DOHH2 (cell line): ENCODE measurements around the gene MCRIP1.

Experiments used
- H3F3A ChIP-seq: fragments of 200-600 bp; sonication (generic), shearing (Covaris generic); 2 replicates; pipeline ENCODE4 v1.6.0; 2016; ENCODE audit warnings: antibody characterized with exemption, mild to moderate bottlenecking; ENCODE audit not compliant: control insufficient read depth, insufficient read depth
- H3K27ac ChIP-seq: fragments of 200-600 bp; sonication (generic); 2 replicates; pipeline ENCODE4 v1.5.1; 2014; ENCODE audit warnings: low read depth, mild to moderate bottlenecking, low read length, moderate library complexity
- H3K27me3 ChIP-seq: fragments of 200-600 bp; sonication (generic); 2 replicates; pipeline ENCODE4 v1.6.1; 2014; ENCODE audit warnings: mild to moderate bottlenecking, low read length, mixed read lengths; ENCODE audit not compliant: control insufficient read depth
- H3K36me3 ChIP-seq: fragments of 200-600 bp; sonication (generic); 2 replicates; pipeline ENCODE4 v1.6.1; 2014; ENCODE audit warnings: mild to moderate bottlenecking, low read length, moderate library complexity, mixed read lengths; ENCODE audit not compliant: control insufficient read depth
- H3K4me1 ChIP-seq: fragments of 200-600 bp; sonication (generic); 2 replicates; pipeline ENCODE4 v1.6.1; 2014; ENCODE audit warnings: mild to moderate bottlenecking, low read length, mixed read lengths; ENCODE audit not compliant: control insufficient read depth
- H3K4me2 ChIP-seq: fragments of 200-600 bp; sonication (generic); 2 replicates; pipeline ENCODE4 v1.6.0; 2014; ENCODE audit warnings: mild to moderate bottlenecking, low read length, moderate library complexity
- H3K4me3 ChIP-seq: fragments of 200-600 bp; sonication (generic); 2 replicates; pipeline ENCODE4 v1.5.1; 2014; ENCODE audit warnings: mild to moderate bottlenecking, low read length, mixed read lengths
- H3K79me2 ChIP-seq: fragments of 200-600 bp; sonication (generic); 2 replicates; pipeline ENCODE4 v1.6.1; 2014; ENCODE audit warnings: mild to moderate bottlenecking, low read length, mixed read lengths; ENCODE audit not compliant: control insufficient read depth
- H3K9me2 ChIP-seq: fragments of 200-600 bp; sonication (generic); replicated peaks from 2 replicates; pipeline ENCODE4 v1.6.1; 2014; ENCODE audit warnings: mild to moderate bottlenecking, low read length, mixed read lengths; ENCODE audit not compliant: control insufficient read depth
- H3K9me3 ChIP-seq: fragments of 200-600 bp; sonication (generic); 2 replicates; pipeline ENCODE4 v1.6.1; 2014; ENCODE audit warnings: antibody characterized with exemption, low read length, mixed read lengths; ENCODE audit not compliant: control insufficient read depth, insufficient read depth
- H4K20me1 ChIP-seq: fragments of 200-600 bp; sonication (generic); 2 replicates; pipeline ENCODE4 v1.6.0; 2014; ENCODE audit warnings: low read depth, mild to moderate bottlenecking, antibody characterized with exemption, low read length, moderate library complexity; ENCODE audit not compliant: control insufficient read depth, insufficient read depth
- CTCF ChIP-seq: fragments of 200-600 bp; sonication (generic); IDR thresholded peaks from one replicate; pipeline ENCODE4 v1.5.1; 2014; ENCODE audit warnings: antibody characterized with exemption, mild to moderate bottlenecking, low read depth, low read length; ENCODE audit not compliant: poor library complexity, severe bottlenecking
- EZH2phosphoT487 ChIP-seq: fragments of 200-600 bp; sonication (generic); IDR thresholded peaks from 2 replicates; pipeline ENCODE4 v1.6.1; 2017; ENCODE audit warnings: borderline replicate concordance, mild to moderate bottlenecking, antibody characterized with exemption, low read length, moderate library complexity, mixed read lengths

MCRIP1 gene

GRCh38 chr17:81877569-81877968, 44.5 kb upstream of the MCRIP1 start:
- Histone ChIP-seq H3K27ac (no peak overlapping the region), H3F3A (peaks cover 51% of the 10 kb centered on the region), H3K9me3 (no peaks in the 10 kb centered on the region), H3K4me1 (peaks cover 27% of the 10 kb centered on the region), H3K27me3 (no peaks in the 10 kb centered on the region), H3K9me2 (no peaks in the 10 kb centered on the region), H3K79me2 (peaks cover 13% of the 10 kb centered on the region), H3K36me3 (peaks cover 58% of the 10 kb centered on the region), H3K4me2 (no peak overlapping the region), H3K4me3 (no peak overlapping the region), H4K20me1 (no peaks in the 10 kb centered on the region)
- TF ChIP-seq EZH2phosphoT487 (no peak), CTCF (no peak)

- peak overlapping the region; percentile 94 for H3K4me2 ChIP-seq
- H3K9me3 ChIP-seq: no peaks in the 10 kb centered on the region
- H3K9me2 ChIP-seq: no peaks in the 10 kb centered on the region
- H3K4me3 ChIP-seq: peak overlapping the region; percentile 90
- peaks cover 46% of the 10 kb centered on the region for H3F3A ChIP-seq
- H4K20me1 ChIP-seq: no peaks in the 10 kb centered on the region
- H3K4me1 ChIP-seq: peaks cover 62% of the 10 kb centered on the region
- peak overlapping the region; percentile 88 for H3K27ac ChIP-seq
- H3K79me2 ChIP-seq: peaks cover 49% of the 10 kb centered on the region
- TF ChIP-seq CTCF (peak; percentile 45), EZH2phosphoT487 (no peak)
- no peaks in the 10 kb centered on the region for H3K27me3 ChIP-seq
- H3K36me3 ChIP-seq: peaks cover 53% of the 10 kb centered on the region
These were observed 38.5 kb upstream of the MCRIP1 start for GRCh38 chr17:81871387-81872230.

- H3F3A ChIP-seq: peaks cover 51% of the 10 kb centered on the region
- TF ChIP-seq CTCF (no peak), EZH2phosphoT487 (no peak)
- H3K4me1 ChIP-seq: peaks cover 68% of the 10 kb centered on the region
These were observed 37.9 kb upstream of the MCRIP1 start, which contains the start of gene ARHGDIA for GRCh38 chr17:81870981-81871386. TSS of gene ARHGDIA (minus strand) at chr17:81871337. CDS start at chr17:81869930, 1,407 bp downstream.

More at GRCh38 chr17:81870981-81871386, 37.9 kb upstream of the MCRIP1 start, which contains the start of gene ARHGDIA:
- H3K4me2 ChIP-seq: peak within 1 kb of the TSS; percentile 94
- H3K9me3 ChIP-seq: no peaks in the 10 kb centered on the region
- peak within 1 kb of the TSS; percentile 88 for H3K27ac ChIP-seq
- peaks cover 60% of the 10 kb centered on the region for H3K36me3 ChIP-seq
- no peaks in the 10 kb centered on the region for H3K27me3 ChIP-seq
- no peaks in the 10 kb centered on the region for H4K20me1 ChIP-seq
- peaks cover 49% of the 10 kb centered on the region for H3K79me2 ChIP-seq
- no peaks in the 10 kb centered on the region for H3K9me2 ChIP-seq
- peak within 1 kb of the TSS; percentile 97 for H3K4me3 ChIP-seq
